ENCODE measurements around the gene ITLN2. TPM values are rescaled to one million over a fixed set of nuclear protein-coding genes. Genes with fewer than 3 reads are reported as not detected.

ITLN2 gene
- polyA plus RNA-seq, 2 of the 4 experiments (the other 2 are of a cell fraction), result 0.22 to 0.30 TPM

GRCh38 chr1:160997323-160998038 is 42.9 kb upstream of the ITLN2 start:
- 94% methylated on average over 1 of the region's 1 CpG for WGBS (ENCODE audit: missing lambda C conversion rate)
- Histone ChIP-seq H3K4me2 (no peak overlapping the region), H3K9me3 (no peaks in the 10 kb centered on the region), H3K4me1 (peaks cover 28% of the 10 kb centered on the region), H3K4me3 (no peak overlapping the region), H3K27ac (peak overlapping the region; percentile 28 to 77; a peak in 4 of 6 replicates)
- DNase-seq (ENCODE audit: low read depth in 1 of 2, low spot score in 1 of 2), result peak; percentile 80 to 86
- no peak for FAIRE-seq
- CTCF ChIA-PET, result interaction anchor here (0.6 to 11.1 kb wide), 30 partner anchors 8 to 195 kb away, joined by 3 to 176 read pairs (median 4); partner anchors contain the start of genes F11R, KLHDC9, TSTD1 and USF1
- ATAC-seq, result peak; percentile 88 to 92
- TF ChIP-seq SMC3 (IDR thresholded peaks at IDR 0.05), result peak; percentile 78
- TF ChIP-seq ZC3H11A (IDR thresholded peaks at IDR 0.05), result no peak
- TF ChIP-seq CTCF (IDR thresholded peaks at IDR 0.05), result peak; percentile 59
- peak; percentile 67 to 69 for TF ChIP-seq RAD21 (conservative IDR thresholded peaks at IDR 0.05 in 1 of 2, IDR thresholded peaks at IDR 0.05 in 1 of 2)
- TF ChIP-seq RNF2 (IDR thresholded peaks at IDR 0.05; ENCODE audit: borderline replicate concordance, low read depth), result no peak
- TF ChIP-seq ZFP36 (IDR thresholded peaks at IDR 0.05; ENCODE audit: borderline replicate concordance, partially characterized antibody), result no peak
- TF ChIP-seq HDAC2 (IDR thresholded peaks at IDR 0.05), result no peak
- TF ChIP-seq HOXA7 (CRISPR knock-in tag; IDR thresholded peaks at IDR 0.05), result no peak
- no peak for TF ChIP-seq TP53 (CRISPR knock-in tag; IDR thresholded peaks at IDR 0.05)
- POLR2A ChIA-PET, result interaction anchor here (0.5 to 2.7 kb wide), 6 partner anchors 16 to 135 kb away, joined by 4 to 16 read pairs (median 8); partner anchors contain the start of genes DEDD, F11R and USF1

GRCh38 chr1:160996178-160996577 is 41.6 kb upstream of the ITLN2 start:
- Histone ChIP-seq H3K4me2 (peak overlapping the region; percentile 29), H3K4me3 (no peak overlapping the region), H3K9me3 (no peaks in the 10 kb centered on the region), H3K4me1 (peaks cover 28% of the 10 kb centered on the region), H3K27ac (peak overlapping the region; percentile 39 to 77)
- ChIA-PET CTCF (interaction anchor here (1.2 to 11.1 kb wide), 6 partner anchors 17 to 101 kb away, joined by 3 to 176 read pairs (median 8); partner anchors contain the start of genes F11R, KLHDC9 and USF1), POLR2A (interaction anchor here (2.7 kb wide), 1 partner anchor 25 kb away, joined by 16 read pairs; the partner anchor contains the start of gene F11R)
- no peak for FAIRE-seq
- TF ChIP-seq JUNB (IDR thresholded peaks at IDR 0.05) (0 out of 2 replicates have a peak, but pooled peaks have one; percentile 23), FOSL2 (IDR thresholded peaks at IDR 0.05) (0 out of 2 replicates have a peak, but pooled peaks have one; percentile 30), FOSL2 (CRISPR knock-in tag; IDR thresholded peaks at IDR 0.05) (peak; percentile 78), CTCF (IDR thresholded peaks at IDR 0.05) (no peak), MAX (IDR thresholded peaks at IDR 0.05) (no peak), PHF8 (IDR thresholded peaks at IDR 0.05; ENCODE audit: borderline replicate concordance, low read depth) (no peak)
- 61% methylated on average over 3 of the region's 3 CpGs for WGBS (ENCODE audit: missing lambda C conversion rate)
- DNase-seq (ENCODE audit: low read depth in 1 of 2, low spot score in 1 of 2), result peak; percentile 30 to 76
- peak; percentile 69 to 72; a peak in 5 of 6 replicates for ATAC-seq

GRCh38 chr1:160993544-160994193 is 39.1 kb upstream of the ITLN2 start:
- Histone ChIP-seq H3K4me3 (no peak overlapping the region), H3K4me1 (peaks cover 36% of the 10 kb centered on the region), H3K4me2 (no peak overlapping the region), H3K9me3 (no peaks in the 10 kb centered on the region), H3K27ac (no peak overlapping the region)
- FAIRE-seq, result no peak
- ChIA-PET CTCF (interaction anchor here (0.6 to 11.1 kb wide), 13 partner anchors 10 to 432 kb away, joined by 3 to 176 read pairs (median 4); partner anchors contain the start of gene KLHDC9), POLR2A (interaction anchor here (0.7 kb wide), 1 partner anchor 141 kb away, joined by 5 read pairs; no protein-coding TSS in a partner anchor)
- 78% methylated on average over 14 of the region's 14 CpGs for WGBS (ENCODE audit: missing lambda C conversion rate)
- peak; percentile 56 to 60 for ATAC-seq
- peak; percentile 25 to 66 for DNase-seq (ENCODE audit: low read depth in 1 of 2, low spot score in 1 of 2)
- peak in 1 of 2 experiments; percentile 50; a peak in 1 of 4 replicates for TF ChIP-seq CEBPB (IDR thresholded peaks at IDR 0.05)
- no peak for TF ChIP-seq KDM5A (IDR thresholded peaks at IDR 0.05)
- no peak for TF ChIP-seq HOXA7 (CRISPR knock-in tag; IDR thresholded peaks at IDR 0.05)
- TF ChIP-seq TP53 (CRISPR knock-in tag; IDR thresholded peaks at IDR 0.05), result no peak
- TF ChIP-seq HMGXB4 (CRISPR knock-in tag; IDR thresholded peaks at IDR 0.05; ENCODE audit: borderline replicate concordance), result no peak
- no peak for TF ChIP-seq MYC (IDR thresholded peaks at IDR 0.05; ENCODE audit: borderline replicate concordance, low read length)
- TF ChIP-seq ZC3H11A (IDR thresholded peaks at IDR 0.05), result no peak
- peak; percentile 70 for TF ChIP-seq SMC3 (IDR thresholded peaks at IDR 0.05)
- TF ChIP-seq EHF (CRISPR knock-in tag; IDR thresholded peaks at IDR 0.05), result no peak
- no peak for TF ChIP-seq MAX (IDR thresholded peaks at IDR 0.05)
- no peak for TF ChIP-seq SREBF2 (IDR thresholded peaks at IDR 0.05)
- TF ChIP-seq CTCF (IDR thresholded peaks at IDR 0.05), result peak; percentile 65
